ENCODE measurements around the gene RETREG2. TPM values are rescaled to one million over a fixed set of nuclear protein-coding genes. Genes with fewer than 3 reads are reported as not detected.
A peak's percentile ranks its signal among the peaks of the same experiment; 100 is the strongest.

RETREG2 gene
- total and polyA plus RNA-seq, 11 donors: 13.4 to 56.0 (median 38.2) TPM

- no peak for TF ChIP-seq CTCF (IDR thresholded peaks at IDR 0.05)
- TF ChIP-seq POLR2A (IDR thresholded peaks at IDR 0.05): no peak
- Histone ChIP-seq H3K27me3 (no peaks in the 10 kb centered on the region), H3K9me3 (no peaks in the 10 kb centered on the region), H3K36me3 (peaks cover 0 to 64% (median 54%) of the 10 kb centered on the region in 9 donors), H3K4me3 (no peak overlapping the region), H3K4me1 (peaks cover 6 to 42% (median 33%) of the 10 kb centered on the region in 12 donors), H3K27ac (peak overlapping the region in 3 of 12 donors; percentile 86 to 97 (median 90))
- ATAC-seq: no peak
- WGBS, 4 donors: 88 to 98% (median 94%) methylated on average over 6 of the region's 6 CpGs
- intact Hi-C loops (cut with DNase I): loop anchor here in 4 of 10 donors (5.0 kb wide), 2 partner anchors 39 to 66 kb away; partner anchors contain the start of genes CNPPD1 (in 3 of the 4) and RETREG2 (in 3 of the 4)
- no peak for DNase-seq
Measured at GRCh38 chr2:219216535-219216915, 38.5 kb downstream of the RETREG2 start.

- peak; percentile 35 to 67 (median 56) for ATAC-seq
- intact Hi-C loops (cut with DNase I): loop anchor here in 4 of 10 donors (5.0 kb wide), 2 partner anchors 41 to 64 kb away; partner anchors contain the start of genes CNPPD1 (in 3 of the 4) and RETREG2 (in 3 of the 4)
- Histone ChIP-seq H3K9me3 (no peaks in the 10 kb centered on the region), H3K4me1 (peaks cover 6 to 42% (median 33%) of the 10 kb centered on the region in 12 donors), H3K27ac (peak overlapping the region; percentile 68 to 97 (median 90)), H3K27me3 (no peaks in the 10 kb centered on the region), H3K36me3 (peaks cover 3 to 67% (median 62%) of the 10 kb centered on the region in 9 donors), H3K4me3 (peak overlapping the region; percentile 19 to 66 (median 58))
- WGBS, 4 donors: 0% methylated on average over 16 to 37 of the region's 37 CpGs
- peak in 4 of 5 donors; percentile 71 to 81 (median 77) for DNase-seq
- TF ChIP-seq CTCF (IDR thresholded peaks at IDR 0.05) (peak in 1 of 12 donors; percentile 8), POLR2A (IDR thresholded peaks at IDR 0.05) (no peak)
Measured at GRCh38 chr2:219218217-219218731, 40.2 kb downstream of the RETREG2 start.

GRCh38 chr2:219218732-219219701 is 40.9 kb downstream of the RETREG2 start, which contains the start of gene ABCB6:
TSS of gene ABCB6 (minus strand) at chr2:219218958. CDS start at chr2:219218673, 285 bp downstream.
- H3K27ac ChIP-seq: peak within 1 kb of the TSS; percentile 68 to 97 (median 90)
- ATAC-seq: peak; percentile 86 to 93 (median 90)
- peaks cover 3 to 67% (median 62%) of the 10 kb centered on the region in 9 donors for H3K36me3 ChIP-seq
- intact Hi-C loops (cut with DNase I): loop anchor here in 4 of 10 donors (5.0 kb wide), 2 partner anchors 42 to 63 kb away; partner anchors contain the start of genes CNPPD1 (in 3 of the 4) and RETREG2 (in 3 of the 4)
- TF ChIP-seq CTCF (IDR thresholded peaks at IDR 0.05) (no peak), POLR2A (IDR thresholded peaks at IDR 0.05) (peak; percentile 7 to 84)
- H3K9me3 ChIP-seq: no peaks in the 10 kb centered on the region
- peaks cover 6 to 42% (median 33%) of the 10 kb centered on the region in 12 donors for H3K4me1 ChIP-seq
- DNase-seq: peak; percentile 97 to 99 (median 98)
- no peaks in the 10 kb centered on the region for H3K27me3 ChIP-seq
- peak within 1 kb of the TSS; percentile 19 to 66 (median 58) for H3K4me3 ChIP-seq
- WGBS, 4 donors: 5 to 10% (median 6%) methylated on average over 47 to 71 of the region's 71 CpGs

Data from heart left ventricle (tissue), 16 donors.